Spleen (tissue), 11 donors: ENCODE measurements around the gene SNCAIP. TPM values are rescaled to one million over a fixed set of nuclear protein-coding genes. Genes with fewer than 3 reads are reported as not detected.

Source experiments
- DNase-seq: peaks from one replicate; pipeline ENCODE4 v3.0.0-alpha.2; 2020
- H3K27ac ChIP-seq, 8 donors: fragments of 200-600 bp; sonication (generic) in 7 of 8; 1 replicate in 4 of 8; 2 replicates in 4 of 8; pipeline versions ENCODE4 v1.5.0 to v1.8.0; 2016 to 2021; ENCODE audit warnings: inconsistent platforms in 4 of 8, mild to moderate bottlenecking in 4 of 8, moderate library complexity in 1 of 8
- H3K27me3 ChIP-seq, 7 donors: fragments of 200-600 bp; sonication (generic) in 6 of 7; replicated peaks in 1 of 7; 1 replicate in 4 of 7; 2 replicates in 3 of 7; pipeline versions ENCODE4 v1.5.0 to v1.8.0; 2016 to 2021; ENCODE audit warnings: inconsistent platforms in 3 of 7, mild to moderate bottlenecking in 1 of 7
- H3K36me3 ChIP-seq, 6 donors: fragments of 200-600 bp; sonication (generic) in 5 of 6; 1 replicate in 4 of 6; 2 replicates in 2 of 6; pipeline versions ENCODE4 v1.5.0 to v1.8.0; 2016 to 2021; ENCODE audit warnings: inconsistent platforms in 2 of 6
- H3K4me1 ChIP-seq, 6 donors: fragments of 200-600 bp; sonication (generic) in 5 of 6; 1 replicate in 3 of 6; 2 replicates in 3 of 6; pipeline versions ENCODE4 v1.5.0 to v1.8.0; 2016 to 2021; ENCODE audit warnings: inconsistent platforms in 3 of 6
- H3K4me3 ChIP-seq, 8 donors: fragments of 200-600 bp; sonication (generic) in 7 of 8; 1 replicate in 4 of 8; 2 replicates in 4 of 8; pipeline versions ENCODE4 v1.5.0 to v1.8.0; 2016 to 2021; ENCODE audit warnings: inconsistent platforms in 4 of 8, mild to moderate bottlenecking in 4 of 8, moderate library complexity in 2 of 8
- H3K9me3 ChIP-seq, 8 donors: fragments of 200-600 bp; sonication (generic) in 7 of 8; 1 replicate in 4 of 8; 2 replicates in 4 of 8; pipeline versions ENCODE4 v1.5.0 to v1.8.0; 2016 to 2021; ENCODE audit warnings: inconsistent platforms in 4 of 8
- POLR2A ChIP-seq, 3 donors: fragments of 450-650 bp; IDR thresholded peaks; one replicate each; pipeline ENCODE4 v1.5.1; 2017; ENCODE audit warnings: antibody characterized with exemption in 3 of 3, mild to moderate bottlenecking in 1 of 3
- POLR2AphosphoS5 ChIP-seq, 3 donors: sonication (generic); formaldehyde crosslinking; IDR thresholded peaks; one replicate each; pipeline ENCODE4 v1.5.1; 2017; ENCODE audit warnings: antibody characterized with exemption in 3 of 3
- intact Hi-C: fragments of 100-400 bp; cut with DNase I; formaldehyde crosslinking; loops from one replicate; pipeline ENCODE4 v1.15.0; 2023; ENCODE audit warnings: low total_unique reads
- polyA plus RNA-seq, 3 donors: library from polyadenylated mRNA; stranded (reverse); fragments of 200-250 nt; gene quantifications; one replicate each; pipeline ENCODE4 v1.2.1, GENCODE V29; 2013
- total RNA-seq, 7 donors: library from RNA; depleted of rRNA in 3 of 7; stranded (reverse); fragments of >200 nt in 3 of 7; fragmentation: NEBNext Ultra II Directional in 4 of 7; extraction: Animal tissue kit (Norgen Biotek cat#: 25700) in 4 of 7; gene quantifications; one replicate each; pipeline versions ENCODE4 v1.1.0 to v1.2.1, GENCODE V29; 2016 to 2021
- donor health status: healthy with polysubstance abuse.
- donor health status: DM: no; HTN: no; CAD: no; lungs with moderate emphysema.
- donor health status: DM: no; HTN: no; CAD: no.
- donor health status: Bipolar disorder and iron deficiency.
- donor health status: healthy.
- donor health status: DM: no; HTN: no; CAD: no.
- donor health status: DM: yes; HTN: yes; CAD: no.

SNCAIP gene
- total and polyA plus RNA-seq, 10 donors: 5.4 to 51.3 (median 17.8) TPM

GRCh38 chr5:122508623-122509022 is 196.6 kb downstream of the SNCAIP start:
- Histone ChIP-seq H3K27ac (no peak overlapping the region), H3K36me3 (no peaks in the 10 kb centered on the region), H3K27me3 (peaks cover 0 to 5% (median 0%) of the 10 kb centered on the region in 7 donors), H3K4me1 (no peaks in the 10 kb centered on the region), H3K4me3 (no peak overlapping the region), H3K9me3 (no peaks in the 10 kb centered on the region)
- intact Hi-C loops: no loop called here
- TF ChIP-seq POLR2AphosphoS5 (IDR thresholded peaks at IDR 0.05) (no peak), POLR2A (IDR thresholded peaks at IDR 0.05) (no peak)
- DNase-seq: no peak

Other genes with a start within 250 kb of the SNCAIP start
- gene LOX, start 234.0 kb upstream of the SNCAIP start, total RNA-seq: 10 to 100 TPM in 2 of 7 donors, 1 to 10 TPM in 5; 2.1 to 17.4 (median 6.2) TPM
- gene LOX, start 234.0 kb upstream of the SNCAIP start, polyA plus RNA-seq: 1 to 10 TPM in 2 of 3 donors, under 1 TPM in 1; 0.96 to 2.1 (median 1.2) TPM
- gene ZNF474, start 182.7 kb upstream of the SNCAIP start, total RNA-seq: under 1 TPM in 4 of 7 donors, not detected in 3; 0.27 to 0.60 (median 0.50) TPM
- under 1 TPM in 1 of 3 donors, not detected in 2; 0.05 TPM for gene ZNF474, start 182.7 kb upstream of the SNCAIP start, polyA plus RNA-seq